ENCODE data around the gene LRRK1.

- no peak for TF ChIP-seq EP300 (IDR thresholded peaks at IDR 0.05; ENCODE audit: low read depth)
- TF ChIP-seq CTCF (IDR thresholded peaks at IDR 0.05): no peak
These were observed 27.7 kb upstream of the LRRK1 start for GRCh38 chr15:100891307-100892012.

Data from transverse colon (tissue), 3 donors.